WTC11 (cell line): ENCODE results near the gene INKA2.

Experiments used
- MAX ChIP-seq: sonication (generic); formaldehyde crosslinking; IDR thresholded peaks from 2 replicates; pipeline ENCODE4 v1.8.0; 2022; ENCODE audit warnings: mild to moderate bottlenecking, missing genetic modification reagents
- NR3C1 ChIP-seq: sonication (generic); formaldehyde crosslinking; conservative IDR thresholded peaks from 2 replicates; pipeline ENCODE4 v1.8.1; 2023; ENCODE audit warnings: low read depth, mild to moderate bottlenecking, missing genetic modification reagents
- ZNF232 ChIP-seq: sonication (generic); formaldehyde crosslinking; IDR thresholded peaks from 2 replicates; pipeline ENCODE4 v1.8.0; 2022; ENCODE audit warnings: mild to moderate bottlenecking, missing genetic modification reagents
- TF ChIP-seq, protein P1 (sequence below): sonication (generic); formaldehyde crosslinking; conservative IDR thresholded peaks from 2 replicates; pipeline ENCODE4 v1.8.1; 2022; ENCODE audit warnings: mild to moderate bottlenecking, missing genetic modification reagents

DNA sequence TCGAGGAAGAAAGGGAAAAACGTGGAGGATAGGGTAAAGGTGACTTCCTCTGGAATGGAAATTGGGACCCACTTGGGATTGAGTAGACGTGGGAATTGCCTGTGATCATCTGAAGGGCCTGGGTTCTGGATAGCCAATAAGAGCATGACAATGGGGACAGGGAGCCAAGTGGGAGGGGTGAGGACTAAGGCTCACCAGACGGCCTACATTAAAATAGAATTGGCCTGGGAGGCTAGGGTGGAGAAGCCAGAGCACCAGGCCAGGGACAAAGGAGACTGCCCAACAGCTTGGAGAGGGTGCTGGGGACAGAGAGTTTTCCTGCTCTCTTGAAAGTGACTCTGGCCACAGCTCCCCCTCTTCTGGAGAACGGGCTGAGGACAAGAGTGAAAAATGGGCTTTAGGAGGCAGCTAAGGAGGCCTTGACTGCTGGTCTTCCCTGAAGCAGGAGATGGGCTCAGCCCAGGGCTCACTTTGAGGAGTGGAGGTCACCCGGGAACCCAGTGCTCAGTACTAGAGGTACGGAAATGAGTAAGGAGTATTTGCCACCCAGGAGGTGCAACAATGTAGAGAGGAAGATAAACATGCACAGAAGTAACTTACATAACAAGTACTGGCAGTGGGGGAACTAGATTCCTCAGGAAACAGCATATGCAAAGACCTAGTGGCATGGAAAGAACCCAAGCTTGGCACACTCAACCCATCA, 18.8 kb downstream of the INKA2 start:
- TF ChIP-seq MAX (CRISPR knock-in tag) (no peak), NR3C1 (CRISPR knock-in tag) (no peak), ZNF232 (no peak)
- TF ChIP-seq, protein P1, sequence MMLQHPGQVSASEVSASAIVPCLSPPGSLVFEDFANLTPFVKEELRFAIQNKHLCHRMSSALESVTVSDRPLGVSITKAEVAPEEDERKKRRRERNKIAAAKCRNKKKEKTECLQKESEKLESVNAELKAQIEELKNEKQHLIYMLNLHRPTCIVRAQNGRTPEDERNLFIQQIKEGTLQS (CRISPR knock-in tag), result no peak
